Hepatic stellate cell (primary cell): Measurements from ENCODE around the gene TLR5.

Experiments used
- DNase-seq: peaks from one replicate; pipeline ENCODE4 v3.0.0; 2011; ENCODE audit warnings: low spot score

Gene TLR5

DNA sequence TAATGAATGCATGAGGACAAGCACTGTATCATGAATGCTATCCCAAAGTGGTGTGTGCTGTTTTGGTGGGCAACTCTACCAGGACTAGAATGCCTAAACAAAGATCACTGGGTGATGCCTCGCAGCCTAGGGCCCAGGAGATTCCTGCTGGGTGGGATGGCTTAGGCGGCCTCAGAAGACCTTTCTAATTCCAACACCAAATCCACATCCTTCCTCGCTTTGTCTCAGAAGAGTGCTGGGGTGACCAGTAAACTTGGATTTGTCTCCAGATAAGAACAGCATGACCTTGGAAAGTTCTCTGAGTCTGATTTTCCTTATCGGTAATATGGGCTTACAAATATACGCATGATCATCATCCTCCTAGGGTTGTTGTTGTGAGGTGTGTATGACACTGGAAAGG is 76.6 kb downstream of the TLR5 start:
- no peak for DNase-seq

DNA sequence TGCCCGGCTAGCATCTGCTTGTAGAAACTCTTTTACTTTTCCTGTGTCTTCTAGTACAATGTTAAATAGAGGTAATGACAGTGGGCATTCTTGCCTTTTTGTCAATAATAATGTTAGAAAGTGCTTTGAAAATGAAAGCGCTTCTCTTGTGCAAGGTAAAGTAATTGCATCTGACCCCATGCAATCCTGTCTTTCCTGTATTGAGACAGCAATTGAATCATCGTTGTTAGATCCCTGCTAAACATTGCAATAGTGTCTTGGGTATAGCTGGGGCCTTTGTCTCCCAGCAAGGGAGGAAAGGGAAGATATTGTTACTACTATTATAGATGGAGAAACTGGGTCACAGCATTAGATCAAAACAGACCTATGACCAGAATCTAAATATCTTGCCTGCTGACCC is 80.9 kb downstream of the TLR5 start:
- DNase-seq = no peak

GRCh38 chr1:223059526-223059925 is 83.5 kb downstream of the TLR5 start:
- DNase-seq = no peak
